Measurements from ENCODE around the gene NCR1.
A peak's percentile ranks its signal among the peaks of the same experiment; 100 is the strongest.
"Not testable (repeated sequence)": the region's sequence is repeated elsewhere in the genome, so short reads cannot be mapped to it uniquely, and the experiment has no call there.

NCR1 gene

GRCh38 chr19:54907899-54908298 lies 2.0 kb downstream of the NCR1 start:
- DNase-seq (ENCODE audit: low spot score) = not testable (repeated sequence)

DNA sequence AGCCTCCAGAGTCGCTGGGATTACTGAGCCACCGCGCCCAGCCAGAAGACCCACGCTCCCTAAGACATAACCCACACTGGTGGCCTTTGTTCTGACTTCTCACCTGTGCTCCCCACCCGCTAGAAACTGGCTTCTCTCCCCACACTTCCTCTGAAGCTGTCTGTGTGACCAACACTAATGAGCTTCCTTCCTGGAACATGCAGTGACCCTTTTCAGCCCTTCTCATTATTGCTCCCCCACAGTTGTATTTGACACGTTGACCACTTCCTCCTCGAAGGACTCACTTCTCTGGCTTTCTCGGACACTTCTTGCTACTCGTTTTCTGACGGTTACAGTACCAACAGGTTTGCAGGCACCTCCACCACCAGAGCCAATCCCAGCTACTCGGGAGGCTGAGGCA lies 10.9 kb downstream of the NCR1 start:
- DNase-seq (ENCODE audit: low spot score) = peak; percentile 7

DNA sequence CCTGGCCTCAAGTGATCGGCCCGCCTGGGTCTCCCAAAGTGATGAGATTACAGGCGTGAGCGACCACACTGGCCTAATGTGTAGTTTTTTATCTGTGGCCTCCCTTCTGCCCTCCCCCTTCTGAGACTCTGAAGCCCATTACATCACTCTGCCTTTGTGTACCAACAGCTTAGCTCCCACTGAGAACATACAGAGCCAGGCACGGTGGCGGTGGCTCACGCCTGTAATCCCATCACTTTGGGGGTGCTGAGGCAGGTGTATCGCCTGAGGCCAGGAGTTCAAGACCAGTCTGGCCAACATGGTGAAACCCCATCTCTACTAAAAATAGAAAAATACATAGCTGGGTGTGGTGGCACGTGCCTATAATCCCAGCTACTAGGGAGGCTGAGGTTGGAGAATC lies 12.6 kb downstream of the NCR1 start:
- no peak for DNase-seq (ENCODE audit: low spot score)

- DNase-seq (ENCODE audit: low spot score) = not testable (repeated sequence)
Observed at GRCh38 chr19:54919646-54920563, 14.0 kb downstream of the NCR1 start.

GRCh38 chr19:54921082-54921481 lies 15.1 kb downstream of the NCR1 start:
- no peak for DNase-seq (ENCODE audit: low spot score)

GRCh38 chr19:54923276-54923675 lies 17.3 kb downstream of the NCR1 start:
- DNase-seq (ENCODE audit: low spot score) = no peak

GRCh38 chr19:54928299-54928698 lies 22.4 kb downstream of the NCR1 start:
- no peak for DNase-seq (ENCODE audit: low spot score)

- DNase-seq (ENCODE audit: low spot score) = no peak
Observed at GRCh38 chr19:54937926-54938325, 32.0 kb downstream of the NCR1 start.

GRCh38 chr19:54938906-54939305 lies 33.0 kb downstream of the NCR1 start:
- DNase-seq (ENCODE audit: low spot score) = no peak

GRCh38 chr19:54939538-54939937 lies 33.6 kb downstream of the NCR1 start:
- DNase-seq (ENCODE audit: low spot score) = not testable (repeated sequence)

- DNase-seq (ENCODE audit: low spot score) = not testable (repeated sequence)
Observed at GRCh38 chr19:54943772-54944361, 37.9 kb downstream of the NCR1 start.

- no peak for DNase-seq (ENCODE audit: low spot score)
Observed at GRCh38 chr19:54947381-54947780, 41.4 kb downstream of the NCR1 start, which contains the start of gene NLRP7. TSS of gene NLRP7 (minus strand) at chr19:54947530.

DNA sequence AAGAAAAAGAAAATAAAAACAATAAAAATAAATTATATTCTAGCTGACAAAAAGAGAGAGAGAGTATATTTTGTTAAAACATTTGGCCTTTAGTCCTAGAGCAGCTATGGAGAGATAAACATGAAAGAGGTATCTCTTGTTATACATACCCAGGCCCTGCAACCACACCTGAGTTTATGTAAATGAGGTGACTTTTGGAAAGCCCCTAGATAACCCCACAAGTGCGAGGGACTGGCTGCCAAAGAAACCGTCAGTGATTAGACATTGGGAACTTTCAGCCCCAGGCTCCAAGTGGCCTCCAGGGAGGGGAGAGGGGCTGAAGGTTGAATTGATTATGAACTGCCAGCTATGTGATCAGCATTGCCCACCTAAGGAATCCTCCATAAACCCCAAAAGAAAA lies 43.5 kb downstream of the NCR1 start:
- no peak for DNase-seq (ENCODE audit: low spot score)

GRCh38 chr19:54950580-54950979 lies 44.6 kb downstream of the NCR1 start:
- DNase-seq (ENCODE audit: low spot score) = not testable (repeated sequence)

DNA sequence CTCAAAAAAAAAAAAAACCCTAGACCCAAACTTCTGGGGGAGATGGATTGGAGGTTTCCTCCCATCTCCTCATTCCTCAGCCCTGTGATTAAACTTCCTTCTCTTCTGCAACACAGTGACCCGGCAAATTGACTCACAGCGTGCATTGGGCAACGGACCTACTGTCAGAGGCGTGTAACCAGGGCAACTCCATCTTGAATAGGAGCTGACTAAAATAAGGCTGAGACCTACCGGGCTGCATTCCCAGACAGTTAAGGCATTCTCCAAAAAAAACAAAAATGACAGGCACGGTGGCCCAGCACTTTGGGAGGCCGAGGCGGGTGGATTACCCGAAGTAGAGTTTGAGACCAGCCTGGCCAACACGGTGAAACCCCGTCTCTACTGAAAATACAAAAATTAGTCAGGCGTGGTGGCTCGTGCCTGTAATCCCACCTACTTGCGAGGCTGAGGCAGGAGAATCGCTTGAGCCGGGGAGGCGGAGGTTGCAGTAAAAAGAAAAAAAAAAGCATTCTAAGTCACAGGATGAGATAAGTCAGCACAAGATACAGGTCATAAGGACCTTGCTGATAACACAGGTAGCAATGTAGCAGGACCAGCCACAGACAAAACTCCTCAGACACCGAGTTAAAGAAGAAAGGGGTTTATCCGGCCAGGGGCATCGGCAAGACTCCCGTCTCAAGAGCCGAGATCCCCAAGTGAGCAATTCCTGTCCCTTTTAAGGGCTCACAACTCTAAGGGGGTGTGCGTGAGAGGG lies 46.8 kb downstream of the NCR1 start:
- DNase-seq (ENCODE audit: low spot score) = peak; percentile 82

GRCh38 chr19:54953345-54953713 lies 47.4 kb downstream of the NCR1 start:
- not testable (repeated sequence) for DNase-seq (ENCODE audit: low spot score)

- no peak for DNase-seq (ENCODE audit: low spot score)
Observed at GRCh38 chr19:54955376-54955775, 49.4 kb downstream of the NCR1 start.

DNA sequence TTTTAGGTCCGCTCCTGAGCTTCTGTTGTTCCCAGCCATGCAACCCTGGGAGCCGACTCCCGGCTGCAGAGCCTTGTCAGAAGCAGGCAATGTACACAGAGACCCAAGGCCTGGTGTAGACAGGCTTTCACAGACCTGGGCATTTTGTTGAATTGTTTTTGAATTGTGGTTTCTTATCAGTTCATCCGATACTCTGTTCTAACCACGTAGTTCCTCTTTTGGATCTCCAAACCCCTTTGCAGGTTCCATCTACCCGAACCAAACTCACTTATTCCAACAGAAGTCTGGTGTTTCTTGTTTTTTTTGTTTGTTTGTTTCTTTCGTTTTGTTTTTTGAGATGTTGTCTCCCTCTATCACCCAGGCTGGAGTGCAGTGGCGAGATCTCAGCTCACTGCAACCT lies 53.9 kb downstream of the NCR1 start:
- no peak for DNase-seq (ENCODE audit: low spot score)
